CD8-positive, alpha-beta memory T cell (primary cell): Measurements from ENCODE around the gene GPR146. TPM values are rescaled to one million over a fixed set of nuclear protein-coding genes. Genes with fewer than 3 reads are reported as not detected.

Experiments used
- CTCF ChIA-PET: fragments of 350-600 bp; sonication (Branson Sonifier 250); formaldehyde crosslinking; loops from one replicate; lab custom pipeline; 2021; ENCODE audit warnings: antibody characterized with exemption; lab: Charles Lee
- POLR2A ChIA-PET: fragments of 350-600 bp; sonication (Branson Sonifier 250); formaldehyde crosslinking; loops from one replicate; lab custom pipeline; 2021; ENCODE audit warnings: antibody characterized with exemption; lab: Charles Lee
- DNase-seq, 5 donors: peaks; one replicate each; pipeline versions ENCODE4 v3.0.0 to v3.0.0-alpha.2; 2020 to 2022; ENCODE audit warnings: mixed read lengths in 1 of 5
- H3K27ac ChIP-seq: one replicate; pipeline ENCODE4 v1.7.0; 2013; ENCODE audit warnings: low read depth, mild to moderate bottlenecking, low read length, moderate library complexity
- H3K27me3 ChIP-seq: 2 replicates; pipeline ENCODE4 v1.7.0; 2013; ENCODE audit warnings: low read length, mild to moderate bottlenecking; ENCODE audit not compliant: insufficient read depth, poor library complexity, severe bottlenecking
- H3K36me3 ChIP-seq: 2 replicates; pipeline ENCODE4 v1.7.0; 2013; ENCODE audit warnings: mild to moderate bottlenecking, low read length, moderate library complexity; ENCODE audit not compliant: insufficient read depth
- H3K4me1 ChIP-seq: 2 replicates; pipeline ENCODE4 v1.7.0; 2013; ENCODE audit warnings: mild to moderate bottlenecking, low read length, moderate library complexity; ENCODE audit not compliant: insufficient read depth
- H3K4me3 ChIP-seq: 2 replicates; pipeline ENCODE4 v1.7.0; 2013; ENCODE audit warnings: mild to moderate bottlenecking, low read length
- H3K9me3 ChIP-seq: 2 replicates; pipeline ENCODE4 v1.7.0; 2013; ENCODE audit warnings: mild to moderate bottlenecking, low read length
- H3K27ac Mint-ChIP-seq, 8 donors: one replicate each; pipeline ENCODE4 v1.8.0; 2020 to 2021; ENCODE audit warnings: mixed read lengths in 8 of 8, mild to moderate bottlenecking in 6 of 8, inconsistent platforms in 3 of 8, moderate library complexity in 3 of 8
- H3K27me3 Mint-ChIP-seq, 2 donors: one replicate each; pipeline ENCODE4 v1.8.0; 2020 to 2021; ENCODE audit warnings: mixed read lengths in 2 of 2, mild to moderate bottlenecking in 1 of 2, moderate library complexity in 1 of 2
- H3K36me3 Mint-ChIP-seq, 3 donors: one replicate each; pipeline ENCODE4 v1.8.0; 2020 to 2021; ENCODE audit warnings: mixed read lengths in 3 of 3, inconsistent platforms in 1 of 3, mild to moderate bottlenecking in 1 of 3
- H3K4me1 Mint-ChIP-seq, 3 donors: one replicate each; pipeline ENCODE4 v1.8.0; 2020 to 2021; ENCODE audit warnings: mixed read lengths in 3 of 3, inconsistent platforms in 1 of 3, mild to moderate bottlenecking in 1 of 3
- H3K4me3 Mint-ChIP-seq, 7 donors: one replicate each; pipeline ENCODE4 v1.8.0; 2020 to 2021; ENCODE audit warnings: mixed read lengths in 7 of 7, mild to moderate bottlenecking in 6 of 7, moderate library complexity in 4 of 7, inconsistent platforms in 2 of 7
- H3K9me3 Mint-ChIP-seq, 5 donors: one replicate each; pipeline ENCODE4 v1.8.0; 2020 to 2022; ENCODE audit warnings: mixed read lengths in 5 of 5, mild to moderate bottlenecking in 3 of 5, moderate library complexity in 2 of 5, inconsistent platforms in 1 of 5
- polyA plus RNA-seq: library from polyadenylated mRNA; unstranded; fragments of 300-500 nt; fragmentation: Illumina TruSeq; gene quantifications from one replicate; pipeline ENCODE4 v1.2.3, GENCODE V29; 2021
- total RNA-seq, 2 experiments: library from RNA; stranded (reverse); gene quantifications; one replicate each; pipeline ENCODE4 v1.2.3, GENCODE V29; 2021

Gene GPR146
- total and polyA plus RNA-seq, 3 experiments from 2014 or later: 0.55 to 1.2 (median 0.70) TPM

DNA sequence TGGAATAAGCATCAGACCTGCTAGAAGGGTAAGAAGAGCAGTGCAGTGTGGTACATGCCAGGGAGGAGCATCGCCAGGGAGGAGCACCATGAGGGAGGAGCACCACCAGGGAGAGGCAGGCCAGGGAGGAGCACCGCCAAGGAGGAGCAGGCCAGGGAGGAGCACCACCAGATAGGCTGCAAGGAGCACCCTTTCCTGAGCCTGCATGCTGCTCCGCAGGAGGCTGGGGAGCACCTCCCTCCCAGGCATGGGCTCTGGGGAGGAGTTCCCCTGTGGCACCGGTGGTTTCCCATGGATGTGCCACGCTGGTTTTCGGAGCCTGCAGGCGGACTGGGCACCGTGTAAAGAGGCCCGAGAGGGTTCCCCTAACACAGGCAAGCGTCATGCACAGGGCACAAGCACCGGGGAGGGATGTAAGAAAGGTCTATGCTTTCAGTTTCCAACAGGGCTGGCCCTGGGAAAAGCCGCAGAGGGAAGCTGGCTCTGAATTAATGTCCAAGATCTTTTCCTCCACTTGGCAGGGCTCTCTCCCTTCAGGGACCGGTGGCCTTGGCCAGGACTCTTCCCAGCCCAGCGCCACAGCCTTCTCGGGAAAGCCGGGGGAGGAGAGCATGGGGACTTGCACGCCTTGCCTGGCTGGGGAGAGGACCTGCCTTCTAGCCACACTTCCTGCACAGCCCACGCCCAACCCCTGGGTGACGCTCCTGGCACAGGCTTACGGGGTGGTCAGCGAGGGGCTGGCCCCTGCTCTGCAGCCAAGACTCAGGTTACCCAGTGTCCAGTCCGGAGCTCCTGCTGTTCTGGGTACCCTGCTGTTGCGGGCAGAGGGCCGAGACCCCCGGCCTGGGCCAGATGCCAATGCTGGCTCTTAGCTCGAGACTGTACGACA is 32.1 kb downstream of the GPR146 start:
- Histone ChIP-seq H3K27ac (no peak overlapping the region), H3K9me3 (no peaks in the 10 kb centered on the region), H3K27me3 (no peaks in the 10 kb centered on the region), H3K4me1 (no peaks in the 10 kb centered on the region), H3K4me3 (no peak overlapping the region), H3K36me3 (no peaks in the 10 kb centered on the region)
- CTCF ChIA-PET: interaction anchor here (1.2 to 2.4 kb wide), 5 partner anchors 10 to 100 kb away, joined by 3 to 9 read pairs (median 3); no protein-coding TSS in a partner anchor
- no peaks in the 10 kb centered on the region for H3K4me1 Mint-ChIP-seq
- H3K27me3 Mint-ChIP-seq: no peaks in the 10 kb centered on the region
- no peaks in the 10 kb centered on the region for H3K36me3 Mint-ChIP-seq
- no peak for DNase-seq
- H3K27ac Mint-ChIP-seq: no peak overlapping the region
- H3K9me3 Mint-ChIP-seq: no peaks in the 10 kb centered on the region
- POLR2A ChIA-PET: no interaction called here
- no peak overlapping the region for H3K4me3 Mint-ChIP-seq

DNA sequence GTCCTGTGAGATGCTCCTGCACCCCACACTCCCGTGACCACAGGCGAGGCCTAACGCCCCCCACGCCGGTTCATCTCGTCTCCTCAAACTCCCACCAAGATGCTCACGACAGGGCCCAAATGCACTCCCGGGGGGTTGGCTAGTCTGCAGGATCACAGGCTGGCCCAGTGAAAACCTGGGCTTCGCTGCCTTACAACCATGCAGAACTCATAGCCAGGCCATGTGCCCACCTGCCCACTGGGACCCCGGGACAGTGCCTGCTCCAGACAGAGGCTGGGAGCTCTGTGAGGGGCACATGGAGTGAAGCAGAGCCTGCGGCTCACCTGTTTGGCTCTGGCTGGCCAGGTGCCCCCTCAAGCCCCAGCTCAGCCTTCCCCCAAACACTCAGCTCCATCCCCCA is 34.2 kb downstream of the GPR146 start:
- ChIA-PET POLR2A (no interaction called here), CTCF (interaction anchor here (1.5 to 2.4 kb wide), 2 partner anchors 8 to 13 kb away, joined by 3 to 7 read pairs; no protein-coding TSS in a partner anchor)
- no peak overlapping the region for H3K4me3 ChIP-seq
- Mint-ChIP-seq H3K36me3 (peaks cover 0 to 1% (median 0%) of the 10 kb centered on the region in 3 donors), H3K4me3 (no peak overlapping the region), H3K9me3 (no peaks in the 10 kb centered on the region), H3K4me1 (no peaks in the 10 kb centered on the region), H3K27me3 (no peaks in the 10 kb centered on the region), H3K27ac (no peak overlapping the region)
- no peaks in the 10 kb centered on the region for H3K4me1 ChIP-seq
- no peak overlapping the region for H3K27ac ChIP-seq
- no peak for DNase-seq
- no peaks in the 10 kb centered on the region for H3K9me3 ChIP-seq
- no peaks in the 10 kb centered on the region for H3K36me3 ChIP-seq
- H3K27me3 ChIP-seq: no peaks in the 10 kb centered on the region

DNA sequence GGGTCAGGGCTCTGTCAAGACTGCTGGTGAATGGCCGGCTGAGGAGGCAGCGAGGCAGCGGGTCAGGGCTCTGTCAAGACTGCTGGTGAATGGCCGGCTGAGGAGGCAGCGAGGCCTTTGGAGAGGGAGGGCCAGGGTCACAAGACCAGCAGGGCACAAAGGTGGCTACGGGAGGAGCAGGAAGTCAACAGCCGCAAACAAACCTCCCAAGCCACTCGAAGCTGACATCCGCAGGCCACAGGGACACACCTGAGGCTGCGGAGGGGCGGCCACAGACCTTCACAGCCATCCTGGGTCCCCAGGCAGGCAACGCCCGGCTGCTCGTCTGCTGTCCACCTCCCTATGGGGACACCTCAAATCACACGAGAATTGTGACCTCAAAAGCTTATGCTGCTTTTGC is 34.6 kb downstream of the GPR146 start:
- no peaks in the 10 kb centered on the region for H3K36me3 ChIP-seq
- ChIA-PET POLR2A (no interaction called here), CTCF (interaction anchor here (1.1 to 2.4 kb wide), 3 partner anchors 14 to 147 kb away, joined by 3 to 7 read pairs (median 5); no protein-coding TSS in a partner anchor)
- Mint-ChIP-seq H3K36me3 (peaks cover 0 to 1% (median 0%) of the 10 kb centered on the region in 3 donors), H3K4me3 (no peak overlapping the region), H3K4me1 (no peaks in the 10 kb centered on the region), H3K27me3 (no peaks in the 10 kb centered on the region), H3K9me3 (no peaks in the 10 kb centered on the region), H3K27ac (no peak overlapping the region)
- no peaks in the 10 kb centered on the region for H3K9me3 ChIP-seq
- no peak overlapping the region for H3K27ac ChIP-seq
- H3K27me3 ChIP-seq: no peaks in the 10 kb centered on the region
- H3K4me3 ChIP-seq: no peak overlapping the region
- no peak for DNase-seq
- no peaks in the 10 kb centered on the region for H3K4me1 ChIP-seq

DNA sequence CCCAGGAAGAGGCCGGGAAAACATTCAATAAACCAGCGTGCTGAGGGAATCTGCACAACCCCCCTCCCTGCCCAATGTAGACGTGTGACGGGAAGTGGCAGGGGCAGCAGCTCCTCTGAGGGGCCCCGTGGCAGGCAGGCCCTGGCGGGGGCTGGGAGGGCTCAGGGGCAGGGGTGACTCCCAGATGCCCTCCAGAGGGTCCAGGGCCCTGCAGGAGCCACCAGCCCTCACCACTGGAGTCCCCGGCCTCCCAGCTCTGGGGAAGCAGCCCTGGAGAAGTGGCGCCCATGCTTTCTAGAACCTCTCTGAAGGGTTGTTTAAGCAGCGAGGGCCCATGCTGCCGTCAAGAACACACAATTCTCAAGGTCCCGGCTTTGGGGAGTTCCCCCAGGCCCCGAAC is 35.2 kb downstream of the GPR146 start:
- no peaks in the 10 kb centered on the region for H3K4me1 Mint-ChIP-seq
- H3K4me3 ChIP-seq: no peak overlapping the region
- CTCF ChIA-PET: interaction anchor here (1.1 to 1.2 kb wide), 2 partner anchors 96 to 146 kb away, joined by 3 to 5 read pairs; no protein-coding TSS in a partner anchor

DNA sequence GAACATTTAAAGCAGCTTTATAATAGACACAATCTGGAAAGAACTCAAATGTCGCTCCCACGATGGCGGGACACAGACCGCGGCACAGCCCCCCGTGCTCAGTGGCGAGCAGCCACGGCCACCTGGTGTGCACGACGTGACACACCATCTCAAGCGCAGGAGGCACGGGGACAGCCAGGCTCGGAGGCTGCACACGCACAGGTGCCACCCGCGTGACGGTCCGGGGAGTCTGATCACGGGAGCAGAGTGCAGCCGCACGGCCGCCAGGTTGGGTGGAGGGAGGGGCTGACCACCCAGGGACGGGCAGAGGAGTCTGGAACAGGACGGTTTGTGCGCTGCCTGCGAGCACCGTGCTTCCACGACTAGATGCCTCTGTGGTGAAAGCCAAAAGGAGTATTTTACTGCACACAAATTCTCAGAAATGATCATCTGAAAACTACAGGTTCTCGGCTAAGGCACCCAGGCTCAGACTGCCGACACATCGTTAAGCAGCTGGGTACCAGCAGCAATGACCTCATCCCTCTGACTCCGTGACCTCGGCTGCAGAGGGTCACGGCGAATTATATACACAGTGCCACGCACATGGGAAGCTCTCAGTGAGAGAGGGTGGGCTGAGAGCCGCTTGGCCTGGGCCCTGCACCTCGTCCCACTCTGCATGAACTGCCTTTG is 36.0 kb downstream of the GPR146 start:
- Histone ChIP-seq H3K27ac (no peak overlapping the region), H3K36me3 (no peaks in the 10 kb centered on the region), H3K4me1 (no peaks in the 10 kb centered on the region), H3K27me3 (no peaks in the 10 kb centered on the region), H3K9me3 (no peaks in the 10 kb centered on the region), H3K4me3 (no peak overlapping the region)
- Mint-ChIP-seq H3K9me3 (no peaks in the 10 kb centered on the region), H3K27ac (no peak overlapping the region), H3K4me3 (no peak overlapping the region), H3K27me3 (no peaks in the 10 kb centered on the region), H3K36me3 (peaks cover 0 to 1% (median 0%) of the 10 kb centered on the region in 3 donors), H3K4me1 (no peaks in the 10 kb centered on the region)
- ChIA-PET CTCF (interaction anchor here (1.2 to 1.5 kb wide), 2 partner anchors 87 to 96 kb away, joined by 3 to 5 read pairs; no protein-coding TSS in a partner anchor), POLR2A (no interaction called here)
- DNase-seq: no peak

More for the DNA sequence above, 35.2 kb downstream of the GPR146 start:
- Mint-ChIP-seq H3K36me3 (peaks cover 0 to 1% (median 0%) of the 10 kb centered on the region in 3 donors), H3K4me3 (no peak overlapping the region), H3K9me3 (no peaks in the 10 kb centered on the region), H3K27ac (no peak overlapping the region), H3K27me3 (no peaks in the 10 kb centered on the region)
- no peaks in the 10 kb centered on the region for H3K9me3 ChIP-seq
- H3K4me1 ChIP-seq: no peaks in the 10 kb centered on the region
- H3K27ac ChIP-seq: no peak overlapping the region
- POLR2A ChIA-PET: no interaction called here
- H3K27me3 ChIP-seq: no peaks in the 10 kb centered on the region
- no peak for DNase-seq
- H3K36me3 ChIP-seq: no peaks in the 10 kb centered on the region

DNA sequence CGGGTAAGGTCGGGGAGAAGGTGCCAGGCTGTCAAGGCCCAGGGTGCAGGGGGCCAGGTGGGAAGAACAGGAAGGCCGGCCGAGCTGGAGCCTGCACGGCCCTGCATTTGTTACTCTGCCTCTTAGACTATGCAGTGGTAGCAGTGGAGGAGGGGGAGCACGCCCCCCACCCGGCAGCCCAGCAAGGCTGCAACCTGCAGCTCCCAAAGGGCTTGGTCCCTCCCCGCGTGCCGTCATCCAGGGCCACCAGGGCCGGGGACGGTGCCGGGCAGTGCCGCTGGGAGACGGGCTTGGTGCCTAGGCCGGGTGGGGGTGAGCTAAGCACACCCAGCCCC is 36.5 kb downstream of the GPR146 start:
- Mint-ChIP-seq H3K4me1 (no peaks in the 10 kb centered on the region), H3K27ac (no peak overlapping the region), H3K9me3 (no peaks in the 10 kb centered on the region), H3K36me3 (peaks cover 0 to 1% (median 0%) of the 10 kb centered on the region in 3 donors), H3K27me3 (no peaks in the 10 kb centered on the region), H3K4me3 (no peak overlapping the region)
- no peak for DNase-seq
- ChIA-PET POLR2A (no interaction called here), CTCF (interaction anchor here (1.5 kb wide), 1 partner anchor 88 kb away, joined by 3 read pairs; no protein-coding TSS in a partner anchor)
- Histone ChIP-seq H3K27me3 (no peaks in the 10 kb centered on the region), H3K4me1 (no peaks in the 10 kb centered on the region), H3K9me3 (no peaks in the 10 kb centered on the region), H3K27ac (no peak overlapping the region), H3K36me3 (no peaks in the 10 kb centered on the region), H3K4me3 (no peak overlapping the region)

DNA sequence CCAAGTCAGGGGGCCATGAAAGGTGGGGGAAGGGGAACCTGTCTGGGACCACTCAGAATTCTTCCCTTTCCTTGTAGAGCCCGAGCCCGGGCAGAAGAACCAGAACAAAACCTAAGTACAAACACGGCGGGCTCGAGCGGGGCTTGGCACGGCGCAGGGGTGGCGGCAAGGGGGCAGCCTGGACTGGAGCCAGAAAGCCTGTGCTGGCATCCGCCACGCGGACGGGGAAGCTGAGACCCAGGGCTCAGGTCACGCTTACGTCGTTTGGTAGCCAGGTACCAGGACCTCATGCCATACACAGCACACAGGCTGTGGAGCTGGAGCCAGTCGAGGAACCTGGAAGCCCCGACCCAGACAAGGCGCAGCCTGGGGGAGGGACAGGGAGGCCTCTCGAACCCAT is 37.0 kb downstream of the GPR146 start:
- Mint-ChIP-seq H3K27me3 (no peaks in the 10 kb centered on the region), H3K27ac (no peak overlapping the region), H3K4me3 (no peak overlapping the region), H3K4me1 (no peaks in the 10 kb centered on the region), H3K36me3 (peaks cover 0 to 1% (median 0%) of the 10 kb centered on the region in 3 donors), H3K9me3 (no peaks in the 10 kb centered on the region)
- no peaks in the 10 kb centered on the region for H3K4me1 ChIP-seq
- CTCF ChIA-PET: interaction anchor here (1.5 kb wide), 1 partner anchor 88 kb away, joined by 3 read pairs; no protein-coding TSS in a partner anchor
- no peaks in the 10 kb centered on the region for H3K36me3 ChIP-seq
- no peaks in the 10 kb centered on the region for H3K9me3 ChIP-seq
- POLR2A ChIA-PET: no interaction called here
- no peaks in the 10 kb centered on the region for H3K27me3 ChIP-seq
- no peak for DNase-seq
- no peak overlapping the region for H3K27ac ChIP-seq
- no peak overlapping the region for H3K4me3 ChIP-seq
